Fibroblast of the conjunctiva (primary cell): ENCODE results near the gene CALCOCO1.
"Not testable (repeated sequence)": the region's sequence is repeated elsewhere in the genome, so short reads cannot be mapped to it uniquely, and the experiment has no call there.

Source experiments
- DNase-seq: peaks from one replicate; pipeline ENCODE4 v3.0.0-alpha.2; 2010; ENCODE audit warnings: low read depth

CALCOCO1 gene

GRCh38 chr12:53727310-53728041 is at the start of gene CALCOCO1:
Gene CALCOCO1 (minus strand): TSS chr12:53727452. CDS start chr12:53725242, 2,210 bp downstream.
- DNase-seq: peak; percentile 96

- no peak for DNase-seq
Measured at GRCh38 chr12:53776872-53777271, 49.6 kb upstream of the CALCOCO1 start.

GRCh38 chr12:53775478-53776145 is 48.4 kb upstream of the CALCOCO1 start:
- no peak for DNase-seq

- peak; percentile 54 for DNase-seq
Measured at GRCh38 chr12:53770281-53770680, 43.0 kb upstream of the CALCOCO1 start.

GRCh38 chr12:53768976-53769375 is 41.7 kb upstream of the CALCOCO1 start:
- DNase-seq: no peak

- DNase-seq: no peak
Measured at GRCh38 chr12:53766881-53767280, 39.6 kb upstream of the CALCOCO1 start.

- DNase-seq: no peak
Measured at GRCh38 chr12:53765891-53766290, 38.6 kb upstream of the CALCOCO1 start.

- no peak for DNase-seq
Measured at GRCh38 chr12:53764615-53765014, 37.4 kb upstream of the CALCOCO1 start.

- not testable (repeated sequence) for DNase-seq
Measured at GRCh38 chr12:53762793-53763192, 35.5 kb upstream of the CALCOCO1 start.

GRCh38 chr12:53761306-53761705 is 34.1 kb upstream of the CALCOCO1 start:
- DNase-seq: no peak

GRCh38 chr12:53759261-53759660 is 32.0 kb upstream of the CALCOCO1 start:
- DNase-seq: no peak

GRCh38 chr12:53758730-53759103 is 31.5 kb upstream of the CALCOCO1 start:
- no peak for DNase-seq

- no peak for DNase-seq
Measured at GRCh38 chr12:53758081-53758729, 31.0 kb upstream of the CALCOCO1 start.

- peak; percentile 36 for DNase-seq
Measured at GRCh38 chr12:53757101-53757770, 30.0 kb upstream of the CALCOCO1 start.

- DNase-seq: no peak
Measured at GRCh38 chr12:53756300-53757100, 29.2 kb upstream of the CALCOCO1 start.

- no peak for DNase-seq
Measured at GRCh38 chr12:53755893-53756292, 28.6 kb upstream of the CALCOCO1 start.

- DNase-seq: no peak
Measured at GRCh38 chr12:53755451-53755891, 28.2 kb upstream of the CALCOCO1 start.

- DNase-seq: no peak
Measured at GRCh38 chr12:53754633-53755264, 27.5 kb upstream of the CALCOCO1 start.

- DNase-seq: no peak
Measured at GRCh38 chr12:53754188-53754585, 26.9 kb upstream of the CALCOCO1 start.

GRCh38 chr12:53752621-53753020 is 25.4 kb upstream of the CALCOCO1 start:
- DNase-seq: no peak

- DNase-seq: no peak
Measured at GRCh38 chr12:53752192-53752601, 24.9 kb upstream of the CALCOCO1 start.
